Measurements from ENCODE around the gene LRP1-AS. TPM values are rescaled to one million over a fixed set of nuclear protein-coding genes. Genes with fewer than 3 reads are reported as not detected.

LRP1-AS gene
- total and polyA plus RNA-seq, 10 of the 15 experiments (the other 5 are each of a cell fraction or from before 2014, with no cell fraction given): not detected

GRCh38 chr12:57118711-57119271, 28.6 kb downstream of the LRP1-AS start (continued):
- TF ChIP-seq ZNF384 (IDR thresholded peaks at IDR 0.05; ENCODE audit: borderline replicate concordance, low read depth, low read length) (no peak), ESRRA (IDR thresholded peaks at IDR 0.05; ENCODE audit: low read length) (no peak), STAT1 (conservative IDR thresholded peaks at IDR 0.05) (no peak), CEBPZ (IDR thresholded peaks at IDR 0.05; ENCODE audit: low read depth, low read length) (no peak), KAT2A (conservative IDR thresholded peaks at IDR 0.05; ENCODE audit: control insufficient read depth, low read depth, low read length) (no peak), ATF7 (IDR thresholded peaks at IDR 0.05; ENCODE audit: low read depth) (no peak), ASH2L (IDR thresholded peaks at IDR 0.05; ENCODE audit: borderline replicate concordance, low read depth) (no peak), BCL11A (IDR thresholded peaks at IDR 0.05; ENCODE audit: low read depth, low read length) (no peak), NRF1 (conservative IDR thresholded peaks at IDR 0.05; ENCODE audit: low read depth, low read length) (no peak), SMARCA5 (IDR thresholded peaks at IDR 0.05) (no peak), ZNF24 (IDR thresholded peaks at IDR 0.05) (no peak), E4F1 (IDR thresholded peaks at IDR 0.05; ENCODE audit: borderline replicate concordance, partially characterized antibody) (no peak), RELA (IDR thresholded peaks at IDR 0.05; ENCODE audit: borderline replicate concordance, partially characterized antibody) (no peak), MYC (IDR thresholded peaks at IDR 0.05; ENCODE audit: insufficient read depth, insufficient read length, insufficient replicate concordance, low read length, severe bottlenecking) (no peak), WRNIP1 (IDR thresholded peaks at IDR 0.05; ENCODE audit: borderline replicate concordance, low read depth, low read length) (no peak), EED (IDR thresholded peaks at IDR 0.05; ENCODE audit: low read depth) (peak; percentile 54; the same call in 1 of the 2 replicates), PAX5 (IDR thresholded peaks at IDR 0.05; ENCODE audit: borderline replicate concordance, low read depth, low read length) (no peak), NFYB (IDR thresholded peaks at IDR 0.05; ENCODE audit: insufficient read depth, low read depth, low read length) (no peak), PML (IDR thresholded peaks at IDR 0.05; ENCODE audit: low read length) (no peak), USF2 (IDR thresholded peaks at IDR 0.05; ENCODE audit: borderline replicate concordance, low read depth, low read length) (no peak), CREB1 (IDR thresholded peaks at IDR 0.05; ENCODE audit: low read depth) (no peak), RB1 (IDR thresholded peaks at IDR 0.05; ENCODE audit: borderline replicate concordance) (no peak), IKZF2 (IDR thresholded peaks at IDR 0.05) (peak in 1 of 2 experiments; percentile 31; a peak in 1 of 4 replicates), DPF2 (IDR thresholded peaks at IDR 0.05) (no peak), GATAD2B (conservative IDR thresholded peaks at IDR 0.05; ENCODE audit: low read depth) (no peak), NR2F1 (conservative IDR thresholded peaks at IDR 0.05) (no peak)

Data from GM12878 (cell line).